ENCODE measurements around the gene PLAA. TPM values are rescaled to one million over a fixed set of nuclear protein-coding genes. Genes with fewer than 3 reads are reported as not detected.

The PLAA gene
- 10 to 100 TPM; 25.7 to 35.8 (median 32.4) TPM for total RNA-seq

- no peaks in the 10 kb centered on the region for H3K36me3 ChIP-seq
- peak; percentile 90 to 92 for DNase-seq
- WGBS, 2 donors = 0 to 1% methylated on average over 21 to 27 of the region's 76 CpGs
- TF ChIP-seq POLR2A (IDR thresholded peaks at IDR 0.05) = peak in 1 of 2 donors; percentile 66
- peak in 3 of 6 experiments; percentile 24 to 42 (median 35) for TF ChIP-seq CTCF (IDR thresholded peaks at IDR 0.05)
- H3K27ac ChIP-seq = peak within 1 kb of the TSS; percentile 93 to 100 (median 98)
- peaks cover 17 to 27% of the 10 kb centered on the region in 2 donors for H3K4me1 ChIP-seq
- intact Hi-C loops (cut with DNase I) = no loop called here
- H3K27me3 ChIP-seq = no peaks in the 10 kb centered on the region
- peak within 1 kb of the TSS; percentile 60 to 93 (median 85) for H3K4me3 ChIP-seq (replicated peaks in 1 of 3)
- no peaks in the 10 kb centered on the region for H3K9me3 ChIP-seq
Measured at GRCh38 chr9:26946753-26947727, at the start of gene PLAA. Gene PLAA, minus strand, starts transcription at chr9:26947242. Its CDS starts 197 bp downstream, at chr9:26947045.

- Histone ChIP-seq H3K27ac (no peak overlapping the region), H3K36me3 (no peaks in the 10 kb centered on the region), H3K27me3 (no peaks in the 10 kb centered on the region), H3K4me1 (no peaks in the 10 kb centered on the region), H3K9me3 (no peaks in the 10 kb centered on the region), H3K4me3 (replicated peaks in 1 of 3) (no peak overlapping the region)
- DNase-seq = no peak
- intact Hi-C loops (cut with DNase I) = no loop called here
- 89 to 92% methylated on average over 2 of the region's 2 CpGs for WGBS, 2 donors
- no peak for TF ChIP-seq POLR2A (IDR thresholded peaks at IDR 0.05)
- TF ChIP-seq CTCF (IDR thresholded peaks at IDR 0.05) = no peak
Measured at GRCh38 chr9:26995810-26996209, 48.8 kb upstream of the PLAA start.

GRCh38 chr9:26983340-26983739 lies 36.3 kb upstream of the PLAA start:
- H3K9me3 ChIP-seq = no peaks in the 10 kb centered on the region
- DNase-seq = no peak
- H3K27me3 ChIP-seq = no peaks in the 10 kb centered on the region
- H3K27ac ChIP-seq = no peak overlapping the region
- H3K36me3 ChIP-seq = peaks cover 10 to 15% of the 10 kb centered on the region in 2 donors
- WGBS, 2 donors = 55 to 71% methylated on average over 1 of the region's 1 CpG
- no peak overlapping the region for H3K4me3 ChIP-seq (replicated peaks in 1 of 3)
- intact Hi-C loops (cut with DNase I) = no loop called here
- H3K4me1 ChIP-seq = no peaks in the 10 kb centered on the region
- no peak for TF ChIP-seq CTCF (IDR thresholded peaks at IDR 0.05)

- Histone ChIP-seq H3K27ac (no peak overlapping the region), H3K4me3 (replicated peaks in 1 of 3) (no peak overlapping the region)
Measured at GRCh38 chr9:26975728-26976707, 29.0 kb upstream of the PLAA start.

More at GRCh38 chr9:26975728-26976707, 29.0 kb upstream of the PLAA start:
- Histone ChIP-seq H3K9me3 (no peaks in the 10 kb centered on the region), H3K4me1 (no peaks in the 10 kb centered on the region), H3K27me3 (no peaks in the 10 kb centered on the region), H3K36me3 (peaks cover 0 to 5% of the 10 kb centered on the region in 2 donors)
- 91 to 92% methylated on average over 18 of the region's 18 CpGs for WGBS, 2 donors
- no peak for TF ChIP-seq POLR2A (IDR thresholded peaks at IDR 0.05)
- TF ChIP-seq CTCF (IDR thresholded peaks at IDR 0.05) = peak in 3 of 6 experiments; percentile 10 to 37 (median 23)
- intact Hi-C loops (cut with DNase I) = no loop called here
- no peak for DNase-seq

Data from thyroid gland (tissue), 4 donors.